Neural progenitor cell (in vitro differentiated cells): ENCODE results near the gene ZNF486.

Experiments
- CTCF ChIP-seq: fragments of 200-600 bp; sonication (generic); IDR thresholded peaks from 2 replicates; pipeline ENCODE4 v1.5.1; 2017; ENCODE audit warnings: antibody characterized with exemption, mild to moderate bottlenecking
- EZH2 ChIP-seq: fragments of 200-600 bp; sonication (generic); IDR thresholded peaks from 2 replicates; pipeline ENCODE4 v1.6.1; 2017; ENCODE audit warnings: antibody characterized with exemption, mild to moderate bottlenecking, moderate library complexity

GRCh38 chr19:20165971-20166592, 932 bp upstream of the ZNF486 start:
- TF ChIP-seq CTCF: no peak
- TF ChIP-seq EZH2: no peak
